Measurements from ENCODE around the gene DUSP1.

DUSP1 gene

GRCh38 chr5:172807766-172808311, 36.8 kb upstream of the DUSP1 start:
- no peaks in the 10 kb centered on the region for H3K27me3 ChIP-seq
- peak overlapping the region; percentile 83 for H3K4me2 ChIP-seq
- H3K4me3 ChIP-seq: peak overlapping the region; percentile 55; the same call in 1 of the 2 replicates
- peaks cover 28% of the 10 kb centered on the region for H3K4me1 ChIP-seq
- peak overlapping the region; percentile 81 for H3K27ac ChIP-seq
- peaks cover 24% of the 10 kb centered on the region for H3K9me3 ChIP-seq
- peaks cover 5% of the 10 kb centered on the region; the same call in 1 of the 2 replicates for H3K36me3 ChIP-seq
- peak overlapping the region; percentile 78 for H3K9ac ChIP-seq
- H4K20me1 ChIP-seq: no peaks in the 10 kb centered on the region
- TF ChIP-seq Cebpa-rat (IDR thresholded peaks at IDR 0.05): no peak

- peaks cover 5% of the 10 kb centered on the region; the same call in 1 of the 2 replicates for H3K36me3 ChIP-seq
- peaks cover 24% of the 10 kb centered on the region for H3K9me3 ChIP-seq
- no peaks in the 10 kb centered on the region for H4K20me1 ChIP-seq
- H3K27ac ChIP-seq: peak overlapping the region; percentile 81
- peak overlapping the region; percentile 55; the same call in 1 of the 2 replicates for H3K4me3 ChIP-seq
- H3K4me2 ChIP-seq: peak overlapping the region; percentile 83
- peak overlapping the region; percentile 78 for H3K9ac ChIP-seq
- H3K4me1 ChIP-seq: peaks cover 36% of the 10 kb centered on the region
- no peak for TF ChIP-seq Cebpa-rat (IDR thresholded peaks at IDR 0.05)
- no peaks in the 10 kb centered on the region for H3K27me3 ChIP-seq
Measured at GRCh38 chr5:172806897-172807672, 36.1 kb upstream of the DUSP1 start.

- Histone ChIP-seq H3K27ac (peak overlapping the region; percentile 49), H3K4me1 (peaks cover 48% of the 10 kb centered on the region), H3K4me3 (no peak overlapping the region), H3K27me3 (no peaks in the 10 kb centered on the region), H4K20me1 (no peaks in the 10 kb centered on the region), H3K4me2 (peak overlapping the region; percentile 38), H3K9ac (no peak overlapping the region), H3K36me3 (peaks cover 5% of the 10 kb centered on the region; the same call in 1 of the 2 replicates), H3K9me3 (peaks cover 20% of the 10 kb centered on the region)
- no peak for TF ChIP-seq Cebpa-rat (IDR thresholded peaks at IDR 0.05)
Measured at GRCh38 chr5:172805736-172806255, 34.8 kb upstream of the DUSP1 start.

GRCh38 chr5:172805018-172805683, 34.2 kb upstream of the DUSP1 start:
- Histone ChIP-seq H3K4me3 (no peak overlapping the region), H3K9ac (no peak overlapping the region), H3K4me2 (peak overlapping the region; percentile 38), H3K9me3 (peaks cover 16% of the 10 kb centered on the region), H3K27me3 (no peaks in the 10 kb centered on the region), H3K27ac (peak overlapping the region; percentile 49), H3K36me3 (peaks cover 5% of the 10 kb centered on the region; the same call in 1 of the 2 replicates), H3K4me1 (peaks cover 55% of the 10 kb centered on the region), H4K20me1 (no peaks in the 10 kb centered on the region)
- no peak for TF ChIP-seq Cebpa-rat (IDR thresholded peaks at IDR 0.05)

GRCh38 chr5:172802567-172803176, 31.7 kb upstream of the DUSP1 start:
- H4K20me1 ChIP-seq: no peaks in the 10 kb centered on the region
- H3K27me3 ChIP-seq: no peaks in the 10 kb centered on the region
- no peak for TF ChIP-seq Cebpa-rat (IDR thresholded peaks at IDR 0.05)
- H3K4me2 ChIP-seq: no peak overlapping the region
- H3K27ac ChIP-seq: 0 out of 2 replicates have a peak overlapping the region, but pooled peaks have one; percentile 68
- no peak overlapping the region for H3K9ac ChIP-seq
- peaks cover 75% of the 10 kb centered on the region for H3K4me1 ChIP-seq
- no peaks in the 10 kb centered on the region for H3K9me3 ChIP-seq
- H3K36me3 ChIP-seq: no peaks in the 10 kb centered on the region
- H3K4me3 ChIP-seq: no peak overlapping the region

- Histone ChIP-seq H3K4me2 (peak overlapping the region; percentile 69), H3K9ac (peak overlapping the region; percentile 40; the same call in 1 of the 2 replicates), H3K4me3 (no peak overlapping the region), H4K20me1 (no peaks in the 10 kb centered on the region), H3K27me3 (no peaks in the 10 kb centered on the region), H3K9me3 (no peaks in the 10 kb centered on the region), H3K27ac (peak overlapping the region; percentile 68), H3K4me1 (peaks cover 76% of the 10 kb centered on the region), H3K36me3 (no peaks in the 10 kb centered on the region)
- no peak for TF ChIP-seq Cebpa-rat (IDR thresholded peaks at IDR 0.05)
Measured at GRCh38 chr5:172802112-172802511, 31.1 kb upstream of the DUSP1 start.

- Histone ChIP-seq H3K4me3 (no peak overlapping the region), H3K9ac (peak overlapping the region; percentile 40; the same call in 1 of the 2 replicates), H4K20me1 (no peaks in the 10 kb centered on the region), H3K36me3 (no peaks in the 10 kb centered on the region), H3K27me3 (no peaks in the 10 kb centered on the region), H3K4me1 (peaks cover 78% of the 10 kb centered on the region), H3K27ac (peak overlapping the region; percentile 68), H3K9me3 (no peaks in the 10 kb centered on the region), H3K4me2 (peak overlapping the region; percentile 69)
- TF ChIP-seq Cebpa-rat (IDR thresholded peaks at IDR 0.05): no peak
Measured at GRCh38 chr5:172801179-172801671, 30.2 kb upstream of the DUSP1 start.

GRCh38 chr5:172800088-172800551, 29.1 kb upstream of the DUSP1 start:
- TF ChIP-seq Cebpa-rat (IDR thresholded peaks at IDR 0.05): no peak
- Histone ChIP-seq H4K20me1 (no peaks in the 10 kb centered on the region), H3K4me1 (peaks cover 79% of the 10 kb centered on the region), H3K4me2 (peak overlapping the region; percentile 43), H3K9me3 (no peaks in the 10 kb centered on the region), H3K27me3 (no peaks in the 10 kb centered on the region), H3K9ac (peak overlapping the region; percentile 50; the same call in 1 of the 2 replicates), H3K4me3 (no peak overlapping the region), H3K27ac (peak overlapping the region; percentile 83), H3K36me3 (no peaks in the 10 kb centered on the region)

- 0 out of 2 replicates have a peak overlapping the region, but pooled peaks have one; percentile 50 for H3K9ac ChIP-seq
- peaks cover 86% of the 10 kb centered on the region for H3K4me1 ChIP-seq
- no peaks in the 10 kb centered on the region for H3K36me3 ChIP-seq
- H3K27ac ChIP-seq: peak overlapping the region; percentile 83
- no peak overlapping the region for H3K4me3 ChIP-seq
- no peaks in the 10 kb centered on the region for H3K9me3 ChIP-seq
- H4K20me1 ChIP-seq: no peaks in the 10 kb centered on the region
- H3K4me2 ChIP-seq: peak overlapping the region; percentile 43
- no peaks in the 10 kb centered on the region for H3K27me3 ChIP-seq
- no peak for TF ChIP-seq Cebpa-rat (IDR thresholded peaks at IDR 0.05)
Measured at GRCh38 chr5:172799416-172799815, 28.4 kb upstream of the DUSP1 start.

Data from BLaER1 (cell line).